H1 (cell line): ENCODE results near the gene NEFH. TPM values are rescaled to one million over a fixed set of nuclear protein-coding genes. Genes with fewer than 3 reads are reported as not detected.

Experiments
- CTCF ChIA-PET: fragments of 300-600 bp; sonication (Branson Sonifier 250); formaldehyde crosslinking; loops from one replicate; lab custom pipeline; 2021; ENCODE audit not compliant: partially characterized antibody; lab: Charles Lee
- POLR2A ChIA-PET: fragments of 300-600 bp; sonication (Branson Sonifier 250); formaldehyde crosslinking; loops from one replicate; lab custom pipeline; 2021; ENCODE audit warnings: inconsistent platforms; ENCODE audit not compliant: partially characterized antibody; lab: Charles Lee
- DNase-seq, 2 experiments: peaks; one replicate each; pipeline versions ENCODE4 v3.0.0 to v3.0.0-alpha.2; 2010 to 2022; ENCODE audit warnings: low spot score in 2 of 2, low read depth in 1 of 2, mixed read lengths in 1 of 2
- FAIRE-seq: peaks from 2 replicates; lab custom pipeline; 2011; peaks lifted over from hg19 to GRCh38; lab: Jason Lieb, UNC
- H2AFZ ChIP-seq: 2 replicates; pipeline ENCODE4 v1.8.1; 2012; ENCODE audit warnings: low read length, inconsistent platforms
- H2AK5ac ChIP-seq: 2 replicates; pipeline ENCODE4 v1.6.1; 2013; ENCODE audit warnings: low read depth, low read length
- H2BK120ac ChIP-seq: replicated peaks from 2 replicates; pipeline ENCODE3; 2013; ENCODE audit warnings: low read depth, low read length, inconsistent platforms
- H2BK12ac ChIP-seq: 2 replicates; pipeline ENCODE4 v1.6.1; 2013; ENCODE audit warnings: low read depth, low read length
- H2BK15ac ChIP-seq: 2 replicates; pipeline ENCODE4 v1.6.1; 2013; ENCODE audit warnings: low read length
- H2BK20ac ChIP-seq: 2 replicates; pipeline ENCODE4 v1.6.1; 2013; ENCODE audit warnings: low read length
- H2BK5ac ChIP-seq: 2 replicates; pipeline ENCODE4 v1.6.1; 2013; ENCODE audit warnings: low read depth, low read length
- H3K14ac ChIP-seq: 2 replicates; pipeline ENCODE4 v1.6.1; 2013; ENCODE audit warnings: inconsistent platforms; ENCODE audit not compliant: insufficient read length
- H3K18ac ChIP-seq: 2 replicates; pipeline ENCODE4 v1.6.1; 2013; ENCODE audit warnings: low read length; ENCODE audit errors: extremely low read depth
- H3K23ac ChIP-seq: 2 replicates; pipeline ENCODE4 v1.6.1; 2013; ENCODE audit warnings: inconsistent platforms; ENCODE audit not compliant: insufficient read length
- H3K23me2 ChIP-seq: 2 replicates; pipeline ENCODE4 v1.6.1; 2013; ENCODE audit warnings: low read depth, low read length
- H3K27ac ChIP-seq: 2 replicates; pipeline ENCODE4 v1.6.1; 2011; ENCODE audit warnings: low read depth, low read length, inconsistent platforms
- H3K27me3 ChIP-seq, 4 experiments: replicated peaks in 1 of 4; 1 replicate in 1 of 4; 2 replicates in 3 of 4; pipeline versions ENCODE4 v1.6.1 to v1.8.1; 2011 to 2013; ENCODE audit warnings: low read length in 3 of 4, mild to moderate bottlenecking in 3 of 4, inconsistent platforms in 2 of 4, mixed read lengths in 2 of 4, moderate library complexity in 1 of 4; ENCODE audit not compliant: control insufficient read depth in 3 of 4, insufficient read depth in 3 of 4; ENCODE audit errors: extremely low read depth in 1 of 4
- H3K36me3 ChIP-seq, 4 experiments: 2 replicates each; pipeline versions ENCODE4 v1.6.1 to v1.8.1; 2011 to 2013; ENCODE audit warnings: mild to moderate bottlenecking in 4 of 4, low read length in 3 of 4, moderate library complexity in 2 of 4, control low read depth in 1 of 4, inconsistent platforms in 1 of 4; ENCODE audit not compliant: insufficient read depth in 4 of 4, control insufficient read depth in 2 of 4
- H3K4ac ChIP-seq: replicated peaks from 2 replicates; pipeline ENCODE3; 2013; ENCODE audit warnings: low read length, low read depth, mixed read lengths, inconsistent platforms; ENCODE audit not compliant: insufficient read length
- H3K4me1 ChIP-seq, 4 experiments: replicated peaks in 1 of 4; 1 replicate in 1 of 4; 2 replicates in 3 of 4; pipeline versions ENCODE4 v1.6.1 to v1.8.1; 2011 to 2013; ENCODE audit warnings: low read length in 3 of 4, inconsistent platforms in 2 of 4, mixed read lengths in 1 of 4; ENCODE audit not compliant: insufficient read depth in 4 of 4, control insufficient read depth in 3 of 4
- H3K4me2 ChIP-seq, 2 experiments: 2 replicates each; pipeline versions ENCODE4 v1.6.1 to v1.8.1; 2011 to 2013; ENCODE audit warnings: low read depth in 2 of 2, low read length in 2 of 2, control low read depth in 1 of 2, inconsistent platforms in 1 of 2, mild to moderate bottlenecking in 1 of 2; ENCODE audit not compliant: insufficient read depth in 1 of 2
- H3K4me3 ChIP-seq, 4 experiments: fragments of 200-600, 300-600 bp in 1 of 4; sonication (generic), shearing (Covaris generic), sonication (Bioruptor Twin) in 1 of 4; 2 replicates each; pipeline versions ENCODE4 v1.5.1 to v1.8.1; 2011 to 2016; ENCODE audit warnings: low read length in 4 of 4, low read depth in 3 of 4, control low read depth in 2 of 4, inconsistent platforms in 2 of 4, mild to moderate bottlenecking in 2 of 4, mixed read lengths in 1 of 4, moderate library complexity in 1 of 4; ENCODE audit not compliant: insufficient read depth in 2 of 4; ENCODE audit errors: extremely low read depth in 1 of 4
- H3K56ac ChIP-seq: replicated peaks from 2 replicates; pipeline ENCODE3; 2013; ENCODE audit warnings: low read depth, mild to moderate bottlenecking, mixed read lengths, low read length, inconsistent platforms; ENCODE audit not compliant: insufficient read length
- H3K79me1 ChIP-seq: 2 replicates; pipeline ENCODE4 v1.6.1; 2013; ENCODE audit warnings: low read depth, low read length, control low read depth
- H3K79me2 ChIP-seq, 2 experiments: 2 replicates each; pipeline versions ENCODE4 v1.6.1 to v1.8.1; 2012 to 2013; ENCODE audit warnings: low read length in 2 of 2, mild to moderate bottlenecking in 2 of 2, inconsistent platforms in 1 of 2; ENCODE audit not compliant: insufficient read depth in 2 of 2, control insufficient read depth in 1 of 2
- H3K9ac ChIP-seq, 4 experiments: replicated peaks in 1 of 4; 1 replicate in 1 of 4; 2 replicates in 3 of 4; pipeline versions ENCODE4 v1.6.1 to v1.8.1; 2011 to 2013; ENCODE audit warnings: low read depth in 3 of 4, low read length in 3 of 4, control low read depth in 2 of 4, mild to moderate bottlenecking in 2 of 4, moderate library complexity in 2 of 4, inconsistent platforms in 1 of 4; ENCODE audit errors: extremely low read depth in 1 of 4
- H3K9me3 ChIP-seq, 2 experiments: 2 replicates each; pipeline versions ENCODE4 v1.6.1 to v1.8.1; 2012 to 2013; ENCODE audit warnings: mild to moderate bottlenecking in 2 of 2, moderate library complexity in 2 of 2, control low read depth in 1 of 2, inconsistent platforms in 1 of 2, low read depth in 1 of 2, low read length in 1 of 2, mixed read lengths in 1 of 2; ENCODE audit not compliant: insufficient read depth in 2 of 2
- H4K20me1 ChIP-seq, 2 experiments: replicated peaks in 1 of 2; 2 replicates each; pipeline versions ENCODE3 to v1.8.1; 2011 to 2013; ENCODE audit warnings: inconsistent platforms in 2 of 2, low read length in 2 of 2, mild to moderate bottlenecking in 1 of 2; ENCODE audit not compliant: insufficient read depth in 2 of 2, control insufficient read depth in 1 of 2
- H4K5ac ChIP-seq: 2 replicates; pipeline ENCODE4 v1.6.1; 2013; ENCODE audit warnings: low read length, low read depth, mixed read lengths, inconsistent platforms; ENCODE audit not compliant: insufficient read length
- H4K8ac ChIP-seq: 2 replicates; pipeline ENCODE4 v1.8.0; 2013; ENCODE audit warnings: mild to moderate bottlenecking, moderate library complexity, low read length, inconsistent platforms; ENCODE audit not compliant: insufficient read depth; ENCODE audit errors: extremely low read depth
- H4K91ac ChIP-seq: replicated peaks from 2 replicates; pipeline ENCODE3; 2013; ENCODE audit warnings: low read length, mixed read lengths, inconsistent platforms; ENCODE audit not compliant: insufficient read length
- BCL11A ChIP-seq, 2 experiments: IDR thresholded peaks; one replicate each; pipeline ENCODE4 v1.6.1; 2011; ENCODE audit warnings: low read depth in 2 of 2, low read length in 2 of 2, mild to moderate bottlenecking in 2 of 2
- CREB1 ChIP-seq: IDR thresholded peaks from 2 replicates; pipeline ENCODE4 v1.6.1; 2012; ENCODE audit warnings: inconsistent platforms
- EGR1 ChIP-seq: IDR thresholded peaks from 2 replicates; pipeline ENCODE4 v1.6.1; 2011; ENCODE audit warnings: low read depth, low read length, borderline replicate concordance
- GTF2F1 ChIP-seq: IDR thresholded peaks from 2 replicates; pipeline ENCODE4 v1.6.1; 2012; ENCODE audit warnings: low read depth, low read length, improper control_type of control experiment, borderline replicate concordance
- HDAC6 ChIP-seq: IDR thresholded peaks from one replicate; pipeline ENCODE4 v1.7.1; 2012; ENCODE audit warnings: low read depth, mild to moderate bottlenecking, inconsistent platforms, low read length, moderate library complexity
- JUND ChIP-seq: IDR thresholded peaks from 2 replicates; pipeline ENCODE4 v1.6.1; 2011; ENCODE audit warnings: mild to moderate bottlenecking, improper control_type of control experiment, low read length
- MAFK ChIP-seq: IDR thresholded peaks from 2 replicates; pipeline ENCODE4 v1.6.1; 2012; ENCODE audit warnings: low read depth, mild to moderate bottlenecking, improper control_type of control experiment, low read length
- NANOG ChIP-seq: IDR thresholded peaks from 2 replicates; pipeline ENCODE4 v1.6.1; 2011; ENCODE audit warnings: low read length, low read depth, mild to moderate bottlenecking, inconsistent platforms; ENCODE audit not compliant: insufficient read depth, poor library complexity, severe bottlenecking
- RAD21 ChIP-seq, 2 experiments: IDR thresholded peaks in 1 of 2; conservative IDR thresholded peaks in 1 of 2; 2 replicates each; pipeline ENCODE4 v1.6.1; 2011; ENCODE audit warnings: low read depth in 2 of 2, low read length in 2 of 2, improper control_type of control experiment in 1 of 2, inconsistent platforms in 1 of 2, mild to moderate bottlenecking in 1 of 2, moderate library complexity in 1 of 2
- SP1 ChIP-seq: IDR thresholded peaks from 2 replicates; pipeline ENCODE4 v1.6.1; 2011; ENCODE audit warnings: low read depth, low read length
- SP2 ChIP-seq: IDR thresholded peaks from 2 replicates; pipeline ENCODE4 v1.6.1; 2012; ENCODE audit warnings: mild to moderate bottlenecking, low read length, inconsistent platforms
- SRF ChIP-seq: IDR thresholded peaks from 2 replicates; pipeline ENCODE4 v1.6.1; 2011; ENCODE audit warnings: mild to moderate bottlenecking, low read depth, low read length, moderate library complexity
- TAF1 ChIP-seq: IDR thresholded peaks from 2 replicates; pipeline ENCODE4 v1.6.1; 2011; ENCODE audit warnings: mild to moderate bottlenecking, low read depth, low read length
- TBP ChIP-seq: IDR thresholded peaks from 2 replicates; pipeline ENCODE4 v1.6.1; 2011; ENCODE audit warnings: low read depth, low read length, improper control_type of control experiment
- WGBS, 2 experiments: shearing (Covaris generic) in 1 of 2; methylation state at CpG; one replicate each; pipeline versions ENCODE4 v1.1.6 to v1.1.7; 2013 to 2015; ENCODE audit warnings: low lambda C conversion rate in 2 of 2, mixed read lengths in 2 of 2, inconsistent platforms in 1 of 2, low coverage in 1 of 2, missing lambda C conversion rate in 1 of 2; ENCODE audit not compliant: insufficient replicate concordance in 2 of 2, insufficient coverage in 1 of 2, insufficient read length in 1 of 2; ENCODE audit errors: extremely low coverage in 1 of 2, missing lambda C conversion rate in 1 of 2; 5-methylcytosine and 5-hydroxymethylcytosine counted together
- polyA plus RNA-seq, 7 experiments: library from polyadenylated mRNA; depleted of rRNA in 3 of 7; stranded (reverse) in 5 of 7; unstranded in 2 of 7; fragments of >200 nt in 5 of 7; fragments of 200-250 nt in 2 of 7; gene quantifications; 1 replicate in 5 of 7; 2 replicates in 1 of 7; 4 replicates in 1 of 7; pipeline versions ENCODE4 v1.2.1 to v1.2.3, GENCODE V29; 2011 to 2013; ENCODE audit warnings: missing spikeins in 2 of 7, mixed read lengths in 2 of 7
- total RNA-seq: library from RNA; stranded (reverse); fragmentation: NEBNext Ultra II Directional; extraction: Animal tissue kit (Norgen Biotek cat#: 25700); gene quantifications from 2 replicates; pipeline ENCODE4 v1.2.1, GENCODE V29; 2021
- TF ChIP-seq, protein P1 (sequence below): IDR thresholded peaks from 2 replicates; pipeline ENCODE4 v1.6.1; 2012; ENCODE audit warnings: inconsistent platforms

NEFH gene
- total and polyA plus RNA-seq, 2 of the 8 experiments (the other 6 are each of a cell fraction or from before 2014, with no cell fraction given): 0.57 to 2.3 TPM

DNA sequence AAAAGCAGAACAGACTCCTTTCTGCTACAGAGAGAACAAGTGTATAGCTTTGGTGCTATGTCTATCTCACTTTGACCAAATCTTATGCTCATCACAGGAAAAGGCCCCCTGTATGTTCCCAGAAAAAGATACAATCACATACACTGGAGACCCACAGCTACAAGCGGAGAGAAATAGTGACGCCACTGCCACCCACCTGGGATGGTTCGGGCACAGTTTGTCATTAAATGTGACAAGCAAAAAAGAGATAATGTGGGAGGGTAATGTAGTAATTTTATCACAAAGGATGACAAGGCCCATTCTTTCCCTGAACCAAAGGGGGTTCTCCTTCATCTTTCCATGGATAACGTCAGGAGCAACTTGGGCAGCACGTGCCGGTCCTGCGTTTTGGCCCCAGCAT lies 41.5 kb downstream of the NEFH start:
- no peaks in the 10 kb centered on the region for H3K23me2 ChIP-seq
- H3K9me3 ChIP-seq: no peaks in the 10 kb centered on the region
- H2BK12ac ChIP-seq: no peak overlapping the region
- no peak overlapping the region for H3K14ac ChIP-seq
- ChIA-PET POLR2A (interaction anchor here (1.8 kb wide), 1 partner anchor 32 kb away, joined by 5 read pairs; the partner anchor contains the start of gene THOC5), CTCF (interaction anchor here (1.4 kb wide), 1 partner anchor 13 kb away, joined by 4 read pairs; no protein-coding TSS in a partner anchor)
- H3K79me1 ChIP-seq: no peaks in the 10 kb centered on the region
- H4K8ac ChIP-seq: no peak overlapping the region
- H3K4me1 ChIP-seq: no peaks in the 10 kb centered on the region
- H3K56ac ChIP-seq: no peak overlapping the region
- H2BK5ac ChIP-seq: no peak overlapping the region
- no peak overlapping the region for H3K4me2 ChIP-seq
- H2BK120ac ChIP-seq: no peak overlapping the region
- no peak overlapping the region for H4K91ac ChIP-seq
- DNase-seq: no peak
- H3K9ac ChIP-seq: no peak overlapping the region
- no peak overlapping the region for H3K27ac ChIP-seq
- FAIRE-seq: no peak
- H3K18ac ChIP-seq: no peak overlapping the region
- H3K4ac ChIP-seq: no peak overlapping the region
- no peaks in the 10 kb centered on the region for H3K27me3 ChIP-seq
- no peak overlapping the region for H2BK20ac ChIP-seq
- no peak overlapping the region for H4K5ac ChIP-seq
- H2AFZ ChIP-seq: no peak overlapping the region
- no peaks in the 10 kb centered on the region for H3K79me2 ChIP-seq
- no peak overlapping the region for H3K23ac ChIP-seq
- peaks cover 2 to 6% of the 10 kb centered on the region in 2 experiments for H4K20me1 ChIP-seq
- H2AK5ac ChIP-seq: no peak overlapping the region
- H3K4me3 ChIP-seq: no peak overlapping the region
- 98% methylated on average over 7 of the region's 7 CpGs; no CpG with 5 or more reads in 1 of the 2 experiments for WGBS, 2 experiments
- no peak overlapping the region for H2BK15ac ChIP-seq
- peaks cover 30 to 77% (median 59%) of the 10 kb centered on the region in 4 experiments for H3K36me3 ChIP-seq
- TF ChIP-seq RAD21 (IDR thresholded peaks at IDR 0.05 in 1 of 2, conservative IDR thresholded peaks at IDR 0.05 in 1 of 2; ENCODE audit: low read depth in 2 of 2, low read length in 2 of 2) (no peak), NANOG (no peak), SP2 (no peak), JUND (no peak), TBP (no peak), CREB1 (no peak), SP1 (no peak), TAF1 (no peak), BCL11A (IDR thresholded peaks at IDR 0.05; ENCODE audit: low read depth in 2 of 2, low read length in 2 of 2) (no peak), HDAC6 (no peak), MAFK (no peak), SRF (no peak), EGR1 (no peak), GTF2F1 (no peak)
- TF ChIP-seq, protein P1, sequence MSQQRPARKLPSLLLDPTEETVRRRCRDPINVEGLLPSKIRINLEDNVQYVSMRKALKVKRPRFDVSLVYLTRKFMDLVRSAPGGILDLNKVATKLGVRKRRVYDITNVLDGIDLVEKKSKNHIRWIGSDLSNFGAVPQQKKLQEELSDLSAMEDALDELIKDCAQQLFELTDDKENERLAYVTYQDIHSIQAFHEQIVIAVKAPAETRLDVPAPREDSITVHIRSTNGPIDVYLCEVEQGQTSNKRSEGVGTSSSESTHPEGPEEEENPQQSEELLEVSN: no peak
